GM19463 (cell line): ENCODE measurements around the gene HAUS3.
"Not testable (repeated sequence)": the region's sequence is repeated elsewhere in the genome, so short reads cannot be mapped to it uniquely, and the experiment has no call there.

Source experiments
- ATAC-seq: cut with Tn5 transposase; IDR thresholded peaks from one replicate; pipeline ENCODE4 v1.9.1; 2021; ENCODE audit warnings: mild to moderate bottlenecking, moderate library complexity; ENCODE audit not compliant: unreplicated experiment

The HAUS3 gene

GRCh38 chr4:2275546-2276251 lies 33.8 kb upstream of the HAUS3 start:
- no peak for ATAC-seq

- ATAC-seq, result not testable (repeated sequence)
Measured at GRCh38 chr4:2275044-2275397, 33.1 kb upstream of the HAUS3 start.

GRCh38 chr4:2274320-2275043 lies 32.6 kb upstream of the HAUS3 start:
- ATAC-seq, result no peak

GRCh38 chr4:2273657-2274319 lies 31.9 kb upstream of the HAUS3 start:
- no peak for ATAC-seq

GRCh38 chr4:2273221-2273620 lies 31.3 kb upstream of the HAUS3 start:
- ATAC-seq, result no peak

GRCh38 chr4:2272828-2273120 lies 30.9 kb upstream of the HAUS3 start:
- ATAC-seq, result no peak

- ATAC-seq, result no peak
Measured at GRCh38 chr4:2272026-2272827, 30.3 kb upstream of the HAUS3 start.

GRCh38 chr4:2271279-2272025 lies 29.5 kb upstream of the HAUS3 start:
- no peak for ATAC-seq

- no peak for ATAC-seq
Measured at GRCh38 chr4:2270341-2271165, 28.6 kb upstream of the HAUS3 start.

- no peak for ATAC-seq
Measured at GRCh38 chr4:2269618-2270163, 27.8 kb upstream of the HAUS3 start.

GRCh38 chr4:2269206-2269531 lies 27.2 kb upstream of the HAUS3 start:
- ATAC-seq, result no peak

- no peak for ATAC-seq
Measured at GRCh38 chr4:2268357-2269205, 26.7 kb upstream of the HAUS3 start.

GRCh38 chr4:2267841-2268240 lies 25.9 kb upstream of the HAUS3 start:
- ATAC-seq, result no peak

- ATAC-seq, result no peak
Measured at GRCh38 chr4:2267320-2267811, 25.4 kb upstream of the HAUS3 start.

GRCh38 chr4:2266821-2267220 lies 24.9 kb upstream of the HAUS3 start:
- no peak for ATAC-seq

- ATAC-seq, result no peak
Measured at GRCh38 chr4:2266181-2266580, 24.3 kb upstream of the HAUS3 start.

- no peak for ATAC-seq
Measured at GRCh38 chr4:2265113-2266110, 23.5 kb upstream of the HAUS3 start.
